GM21723 (cell line): ENCODE results near the gene LLCFC1.

ENCODE experiments used
- ATAC-seq: cut with Tn5 transposase; IDR thresholded peaks from one replicate; pipeline ENCODE4 v1.9.1; 2021; ENCODE audit warnings: mild to moderate bottlenecking, moderate library complexity; ENCODE audit not compliant: unreplicated experiment

LLCFC1 gene

DNA sequence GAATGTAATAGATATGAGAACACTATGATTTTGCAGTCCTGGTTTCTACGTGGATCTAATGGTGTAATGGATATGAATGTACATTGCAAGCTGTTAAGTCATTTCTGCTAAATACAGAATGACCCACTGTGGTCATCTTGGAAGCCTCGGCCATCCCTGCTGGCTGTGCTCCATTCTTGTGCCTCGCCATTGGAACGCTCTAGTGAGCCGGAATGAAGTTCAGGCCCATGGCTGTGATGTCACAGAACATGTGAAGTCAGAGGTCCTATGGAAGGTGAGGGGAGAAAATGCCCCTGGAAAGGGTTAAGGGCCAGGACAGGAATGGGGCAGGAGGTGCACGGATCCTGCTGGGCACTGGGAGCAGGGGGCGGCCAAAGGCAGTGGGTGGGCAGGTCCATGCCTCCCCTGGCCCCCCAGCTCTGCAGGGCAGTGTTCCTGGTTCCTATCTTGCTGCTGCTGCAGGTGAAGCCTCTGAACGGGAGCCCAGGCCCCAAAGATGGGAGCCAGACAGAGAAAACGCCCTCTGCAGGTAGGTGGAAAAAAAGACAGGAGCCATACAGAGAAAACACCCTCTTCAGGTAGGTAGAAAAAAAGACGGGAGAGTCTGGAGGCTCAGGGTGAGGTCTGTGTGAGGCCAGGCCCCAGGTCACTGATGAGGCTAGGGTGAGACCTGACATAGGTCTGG lies at the start of gene LLCFC1:
LLCFC1 (plus strand) TSS at position 259 of the 685 bp plus-strand sequence; CDS start at position 397, 138 bp downstream.
- no peak for ATAC-seq

DNA sequence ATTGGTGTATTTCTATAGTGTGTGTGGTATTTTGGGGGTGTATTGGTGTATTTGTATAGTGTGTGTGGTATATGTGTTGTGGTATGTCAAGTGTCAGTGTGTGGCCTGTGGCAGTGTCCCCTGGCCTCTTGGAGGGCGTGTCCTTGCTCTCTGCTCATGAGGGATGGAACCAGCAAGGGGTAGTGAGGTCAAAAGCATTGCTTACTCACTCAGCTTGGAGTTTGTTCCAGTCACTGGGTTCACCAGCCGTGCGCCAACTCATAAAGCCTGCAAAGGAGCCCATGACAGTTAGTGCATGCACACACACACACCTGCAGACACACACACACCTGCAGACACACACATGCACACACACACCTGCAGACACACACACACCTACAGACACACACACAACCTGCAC lies 49.5 kb upstream of the LLCFC1 start:
- no peak for ATAC-seq

DNA sequence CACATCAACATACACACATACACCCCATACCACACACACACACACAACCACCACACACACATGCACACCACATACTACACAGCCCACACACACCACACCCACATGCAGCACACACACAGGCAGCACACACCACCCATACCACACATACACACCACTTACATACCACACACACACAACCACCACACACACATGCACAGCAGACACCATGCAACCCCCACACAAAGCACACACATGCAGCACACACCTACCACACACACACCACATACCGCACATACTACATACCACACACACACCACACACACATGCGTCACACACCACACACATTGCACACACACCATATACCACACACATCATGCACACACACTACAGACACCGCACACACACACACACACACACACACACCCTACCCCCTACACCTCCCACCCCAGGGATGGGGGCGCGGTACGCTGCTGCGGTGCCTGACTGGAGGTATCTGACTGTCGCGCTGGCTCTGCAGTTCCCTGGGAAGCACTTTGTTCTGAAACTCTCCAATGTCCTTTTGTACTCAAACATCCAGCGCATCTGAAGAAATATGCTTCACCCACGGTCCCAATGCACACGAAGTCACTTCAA lies 48.3 kb upstream of the LLCFC1 start:
- no peak for ATAC-seq

- ATAC-seq, result no peak
These were observed 47.7 kb upstream of the LLCFC1 start for GRCh38 chr7:142891490-142892082.

- ATAC-seq, result no peak
These were observed 46.3 kb upstream of the LLCFC1 start for GRCh38 chr7:142892951-142893350.

GRCh38 chr7:142894112-142894984 lies 44.9 kb upstream of the LLCFC1 start:
- ATAC-seq, result no peak

DNA sequence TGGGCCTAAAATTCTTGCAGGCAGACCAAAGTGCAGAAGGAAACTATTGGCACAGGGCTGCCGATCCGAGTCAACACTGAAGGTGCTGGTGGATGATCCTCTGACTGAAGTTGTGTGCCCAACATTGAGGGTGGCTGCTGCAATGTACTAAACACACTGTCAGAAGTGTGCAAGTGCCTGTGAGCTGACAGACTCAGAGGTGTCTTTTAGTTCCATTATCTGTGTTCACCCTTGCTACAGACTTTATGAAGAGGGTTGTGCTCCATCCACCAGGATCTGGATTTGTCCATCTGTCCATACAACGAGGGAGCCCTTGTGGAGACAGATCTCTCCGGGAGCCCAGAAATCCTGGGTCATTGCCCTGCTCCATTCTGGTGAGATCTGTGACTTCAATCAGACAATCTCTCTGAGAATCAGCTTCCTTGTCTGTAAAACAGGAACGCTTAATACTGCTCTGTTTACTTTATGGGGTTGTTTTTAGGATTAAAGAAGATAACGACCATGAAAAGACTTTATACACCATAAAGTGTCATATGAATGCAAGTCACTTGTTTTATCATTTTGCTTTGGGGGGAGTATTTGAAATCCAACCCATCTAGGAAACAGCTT lies 44.2 kb upstream of the LLCFC1 start:
- no peak for ATAC-seq

DNA sequence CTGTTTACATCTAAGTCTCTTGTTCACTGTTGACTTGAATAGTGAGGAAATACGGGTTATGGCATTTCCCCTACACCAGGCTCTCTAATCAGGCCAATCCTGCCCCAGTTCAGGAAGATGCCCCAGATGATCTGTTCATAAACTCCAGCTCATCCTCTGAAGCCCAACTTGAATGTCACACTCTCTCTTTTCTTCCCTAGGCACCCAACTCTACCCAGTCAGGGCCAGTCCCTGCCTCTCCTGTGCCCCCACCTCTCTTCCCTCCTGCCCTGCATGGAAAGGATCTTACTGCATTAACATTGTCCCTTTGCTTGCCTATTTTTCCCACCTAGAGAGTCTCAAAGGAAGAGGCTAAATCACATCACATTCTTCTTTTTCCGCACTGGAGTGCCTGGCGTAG lies 43.1 kb upstream of the LLCFC1 start:
- ATAC-seq, result no peak

DNA sequence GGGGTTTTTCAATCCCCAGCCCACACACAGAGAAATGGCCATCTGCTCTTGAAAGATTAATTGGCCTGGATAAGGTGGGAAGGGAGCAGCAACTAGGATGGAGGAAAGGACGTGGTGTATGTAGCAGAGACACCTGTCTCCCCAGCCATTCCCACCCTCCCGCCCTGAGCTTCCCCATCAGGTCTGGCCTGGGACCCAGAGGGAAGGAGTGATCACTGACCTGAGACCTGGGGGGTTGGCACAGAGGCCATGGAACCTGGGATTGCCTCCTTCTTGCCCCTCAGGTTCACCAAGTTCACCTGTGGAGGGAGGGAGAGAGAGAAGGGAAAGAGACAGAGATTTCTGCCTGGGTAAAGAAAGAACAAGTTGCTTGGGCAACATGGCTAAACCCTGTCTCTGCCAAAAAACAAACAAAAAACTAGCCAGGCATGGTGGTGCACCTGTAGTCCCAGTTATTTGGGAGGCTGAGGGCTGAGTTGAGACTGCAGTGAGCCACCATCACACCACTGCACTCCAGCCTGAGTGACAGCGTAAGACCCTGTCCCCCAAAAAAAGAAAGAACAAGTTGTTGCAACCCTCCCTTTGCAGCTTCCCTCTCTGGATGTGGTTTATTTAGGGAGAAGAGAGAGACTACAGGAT lies 42.4 kb upstream of the LLCFC1 start:
- no peak for ATAC-seq

GRCh38 chr7:142897691-142898090 lies 41.6 kb upstream of the LLCFC1 start:
- no peak for ATAC-seq

DNA sequence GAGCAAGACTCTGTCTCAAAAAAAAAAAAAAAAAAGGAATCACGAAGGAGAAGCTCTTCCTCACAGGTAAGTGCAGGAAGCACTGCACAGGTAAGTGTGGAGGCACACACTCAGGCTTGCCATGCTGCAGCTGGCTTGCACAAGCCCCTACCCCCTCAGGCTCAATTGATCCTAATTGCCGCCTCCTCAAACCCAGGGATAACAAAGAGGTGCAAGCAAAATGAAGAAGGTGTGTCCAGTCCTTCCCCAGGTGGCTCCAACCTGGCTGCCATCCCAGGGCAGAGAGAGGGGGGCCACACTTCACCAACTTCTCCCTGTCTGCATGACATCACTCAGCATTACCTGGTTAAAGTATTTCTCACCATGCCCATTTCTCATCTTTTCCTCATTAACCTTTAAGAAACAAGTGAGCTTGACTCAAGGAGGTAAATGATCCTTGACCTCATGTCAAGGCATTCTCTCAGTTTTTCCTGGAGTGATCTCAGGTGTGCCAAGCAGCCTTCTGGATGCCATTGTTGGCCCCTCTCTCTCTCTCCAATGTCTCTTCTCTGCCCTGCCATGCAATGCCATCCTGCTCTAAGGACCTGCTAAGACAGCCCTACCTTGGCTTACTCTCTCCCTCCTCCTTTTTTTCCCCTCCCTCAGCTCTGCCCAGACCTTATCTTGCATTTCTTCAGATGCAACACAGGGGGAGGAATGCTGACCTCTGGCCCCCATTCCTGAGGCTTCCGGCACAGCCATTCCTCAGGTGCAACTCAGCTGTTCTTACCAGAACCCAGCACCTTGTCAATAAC lies 40.7 kb upstream of the LLCFC1 start:
- no peak for ATAC-seq

DNA sequence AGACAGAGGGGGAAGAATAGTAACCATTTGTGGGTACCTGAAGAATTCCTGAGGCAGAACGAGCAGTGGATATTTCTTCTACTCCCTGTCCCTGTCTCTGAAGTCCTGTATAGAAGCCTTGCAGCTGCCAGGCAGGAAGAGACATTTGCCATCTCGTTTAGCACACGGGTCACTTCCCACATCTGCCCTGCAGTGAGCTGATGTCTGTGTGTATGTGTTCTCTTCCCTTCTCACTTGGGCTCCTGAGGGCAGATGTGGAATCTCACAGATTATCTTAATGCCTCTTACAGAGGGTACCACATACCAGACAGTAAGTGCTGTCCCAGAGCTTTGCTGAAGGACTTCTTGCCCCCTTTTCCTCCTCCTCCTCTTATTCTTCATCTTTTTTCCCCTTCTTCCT lies 39.6 kb upstream of the LLCFC1 start:
- no peak for ATAC-seq

- ATAC-seq, result no peak
These were observed 37.6 kb upstream of the LLCFC1 start for GRCh38 chr7:142901426-142902259.

GRCh38 chr7:142904128-142904527 lies 35.2 kb upstream of the LLCFC1 start:
- ATAC-seq, result no peak

- no peak for ATAC-seq
These were observed 33.5 kb upstream of the LLCFC1 start for GRCh38 chr7:142905759-142906158.

- no peak for ATAC-seq
These were observed 32.6 kb upstream of the LLCFC1 start for GRCh38 chr7:142906643-142907042.

DNA sequence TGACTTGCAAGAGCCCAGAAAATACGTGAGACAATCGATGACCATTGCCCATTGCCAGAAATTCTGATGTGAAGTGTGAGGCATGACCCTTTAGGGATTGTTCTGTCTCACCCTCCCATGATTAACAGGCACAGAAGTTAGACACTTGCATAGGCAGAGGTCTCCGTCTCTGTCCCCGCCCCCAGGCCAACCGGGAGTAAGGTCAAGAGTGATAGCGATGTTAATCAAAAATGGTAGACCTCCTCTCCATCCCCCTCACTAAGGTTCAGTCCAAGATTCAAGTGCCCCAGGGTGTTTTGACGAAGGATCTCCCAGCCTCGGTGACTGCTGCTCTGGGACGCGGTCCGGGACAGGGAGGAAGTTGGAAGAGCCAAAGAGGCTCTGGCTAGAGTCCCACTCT lies 31.0 kb upstream of the LLCFC1 start:
- no peak for ATAC-seq

GRCh38 chr7:142908921-142909890 lies 30.1 kb upstream of the LLCFC1 start:
- no peak for ATAC-seq
